Measurements from ENCODE around the gene NDOR1.

The NDOR1 gene

GRCh38 chr9:137232510-137232909 is 27.0 kb downstream of the NDOR1 start:
- no peak for TF ChIP-seq CTCF (conservative IDR thresholded peaks at IDR 0.05; ENCODE audit: low read depth)
- H3K27ac ChIP-seq, result no peak overlapping the region
- DNase-seq (ENCODE audit: low spot score), result no peak
- ChIA-PET CTCF (interaction anchor here (1.4 kb wide), 1 partner anchor 8 kb away, joined by 3 read pairs; the partner anchor contains the start of gene TUBB4B), POLR2A (ENCODE audit: low non-redundant PET) (interaction anchor here (0.5 kb wide), 1 partner anchor 24 kb away, joined by 3 read pairs; no protein-coding TSS in a partner anchor)

- CTCF ChIA-PET, result interaction anchor here (0.6 to 1.7 kb wide), 3 partner anchors 20 to 258 kb away, joined by 3 to 4 read pairs (median 3); partner anchors contain the start of genes EXD3 and NOXA1
- POLR2A ChIA-PET (ENCODE audit: low non-redundant PET), result interaction anchor here (0.5 kb wide), 1 partner anchor 25 kb away, joined by 3 read pairs; no protein-coding TSS in a partner anchor
- peak; percentile 61 for DNase-seq (ENCODE audit: low spot score)
- no peak for TF ChIP-seq CTCF (conservative IDR thresholded peaks at IDR 0.05; ENCODE audit: low read depth)
- no peak overlapping the region for H3K27ac ChIP-seq
Measured at GRCh38 chr9:137233143-137233980, 27.9 kb downstream of the NDOR1 start.

GRCh38 chr9:137234055-137234697 is 28.7 kb downstream of the NDOR1 start:
- no peak for TF ChIP-seq CTCF (conservative IDR thresholded peaks at IDR 0.05; ENCODE audit: low read depth)
- no peak for DNase-seq (ENCODE audit: low spot score)
- H3K27ac ChIP-seq, result no peak overlapping the region
- POLR2A ChIA-PET (ENCODE audit: low non-redundant PET), result interaction anchor here (0.6 kb wide), 1 partner anchor 51 kb away, joined by 4 read pairs; no protein-coding TSS in a partner anchor
- CTCF ChIA-PET, result interaction anchor here (0.9 to 1.7 kb wide), 4 partner anchors 21 to 189 kb away, joined by 3 to 4 read pairs (median 3); partner anchors contain the start of genes EXD3 and NOXA1

- H3K27ac ChIP-seq, result no peak overlapping the region
- no peak for DNase-seq (ENCODE audit: low spot score)
- no peak for TF ChIP-seq CTCF (conservative IDR thresholded peaks at IDR 0.05; ENCODE audit: low read depth)
- POLR2A ChIA-PET (ENCODE audit: low non-redundant PET), result no interaction called here
- CTCF ChIA-PET, result interaction anchor here (0.6 to 3.3 kb wide), 6 partner anchors 8 to 66 kb away, joined by 3 to 22 read pairs (median 4); partner anchors contain the start of genes RNF224 and SSNA1
Measured at GRCh38 chr9:137234758-137235423, 29.4 kb downstream of the NDOR1 start.

GRCh38 chr9:137235424-137236237 is 30.1 kb downstream of the NDOR1 start:
- ChIA-PET CTCF (interaction anchor here (0.6 to 3.3 kb wide), 27 partner anchors 9 to 259 kb away, joined by 3 to 24 read pairs (median 6); partner anchors contain the start of genes CYSRT1, DPP7, GRIN1 and LRRC26), POLR2A (ENCODE audit: low non-redundant PET) (interaction anchor here (0.6 to 1.2 kb wide), 2 partner anchors 41 to 150 kb away, joined by 3 to 6 read pairs; no protein-coding TSS in a partner anchor)
- DNase-seq (ENCODE audit: low spot score), result no peak
- TF ChIP-seq CTCF (conservative IDR thresholded peaks at IDR 0.05; ENCODE audit: low read depth), result no peak
- 0 out of 2 replicates have a peak overlapping the region, but pooled peaks have one; percentile 100 for H3K27ac ChIP-seq
